H1 (cell line): Measurements from ENCODE around the gene NCAM1. TPM values are rescaled to one million over a fixed set of nuclear protein-coding genes. Genes with fewer than 3 reads are reported as not detected.

Experiments used
- CTCF ChIA-PET: fragments of 300-600 bp; sonication (Branson Sonifier 250); formaldehyde crosslinking; loops from one replicate; lab custom pipeline; 2021; ENCODE audit not compliant: partially characterized antibody; lab: Charles Lee
- POLR2A ChIA-PET: fragments of 300-600 bp; sonication (Branson Sonifier 250); formaldehyde crosslinking; loops from one replicate; lab custom pipeline; 2021; ENCODE audit warnings: inconsistent platforms; ENCODE audit not compliant: partially characterized antibody; lab: Charles Lee
- DNase-seq, 2 experiments: peaks; one replicate each; pipeline versions ENCODE4 v3.0.0 to v3.0.0-alpha.2; 2010 to 2022; ENCODE audit warnings: low spot score in 2 of 2, low read depth in 1 of 2, mixed read lengths in 1 of 2
- FAIRE-seq: peaks from 2 replicates; lab custom pipeline; 2011; peaks lifted over from hg19 to GRCh38; lab: Jason Lieb, UNC
- H2AFZ ChIP-seq: 2 replicates; pipeline ENCODE4 v1.8.1; 2012; ENCODE audit warnings: low read length, inconsistent platforms
- H2AK5ac ChIP-seq: 2 replicates; pipeline ENCODE4 v1.6.1; 2013; ENCODE audit warnings: low read depth, low read length
- H2BK120ac ChIP-seq: replicated peaks from 2 replicates; pipeline ENCODE3; 2013; ENCODE audit warnings: low read depth, low read length, inconsistent platforms
- H2BK12ac ChIP-seq: 2 replicates; pipeline ENCODE4 v1.6.1; 2013; ENCODE audit warnings: low read depth, low read length
- H2BK15ac ChIP-seq: 2 replicates; pipeline ENCODE4 v1.6.1; 2013; ENCODE audit warnings: low read length
- H2BK20ac ChIP-seq: 2 replicates; pipeline ENCODE4 v1.6.1; 2013; ENCODE audit warnings: low read length
- H2BK5ac ChIP-seq: 2 replicates; pipeline ENCODE4 v1.6.1; 2013; ENCODE audit warnings: low read depth, low read length
- H3K14ac ChIP-seq: 2 replicates; pipeline ENCODE4 v1.6.1; 2013; ENCODE audit warnings: inconsistent platforms; ENCODE audit not compliant: insufficient read length
- H3K18ac ChIP-seq: 2 replicates; pipeline ENCODE4 v1.6.1; 2013; ENCODE audit warnings: low read length; ENCODE audit errors: extremely low read depth
- H3K23ac ChIP-seq: 2 replicates; pipeline ENCODE4 v1.6.1; 2013; ENCODE audit warnings: inconsistent platforms; ENCODE audit not compliant: insufficient read length
- H3K23me2 ChIP-seq: 2 replicates; pipeline ENCODE4 v1.6.1; 2013; ENCODE audit warnings: low read depth, low read length
- H3K27ac ChIP-seq: 2 replicates; pipeline ENCODE4 v1.6.1; 2011; ENCODE audit warnings: low read depth, low read length, inconsistent platforms
- H3K27me3 ChIP-seq, 4 experiments: replicated peaks in 1 of 4; 1 replicate in 1 of 4; 2 replicates in 3 of 4; pipeline versions ENCODE4 v1.6.1 to v1.8.1; 2011 to 2013; ENCODE audit warnings: low read length in 3 of 4, mild to moderate bottlenecking in 3 of 4, inconsistent platforms in 2 of 4, mixed read lengths in 2 of 4, moderate library complexity in 1 of 4; ENCODE audit not compliant: control insufficient read depth in 3 of 4, insufficient read depth in 3 of 4; ENCODE audit errors: extremely low read depth in 1 of 4
- H3K36me3 ChIP-seq, 4 experiments: 2 replicates each; pipeline versions ENCODE4 v1.6.1 to v1.8.1; 2011 to 2013; ENCODE audit warnings: mild to moderate bottlenecking in 4 of 4, low read length in 3 of 4, moderate library complexity in 2 of 4, control low read depth in 1 of 4, inconsistent platforms in 1 of 4; ENCODE audit not compliant: insufficient read depth in 4 of 4, control insufficient read depth in 2 of 4
- H3K4ac ChIP-seq: replicated peaks from 2 replicates; pipeline ENCODE3; 2013; ENCODE audit warnings: low read length, low read depth, mixed read lengths, inconsistent platforms; ENCODE audit not compliant: insufficient read length
- H3K4me1 ChIP-seq, 4 experiments: replicated peaks in 1 of 4; 1 replicate in 1 of 4; 2 replicates in 3 of 4; pipeline versions ENCODE4 v1.6.1 to v1.8.1; 2011 to 2013; ENCODE audit warnings: low read length in 3 of 4, inconsistent platforms in 2 of 4, mixed read lengths in 1 of 4; ENCODE audit not compliant: insufficient read depth in 4 of 4, control insufficient read depth in 3 of 4
- H3K4me2 ChIP-seq, 2 experiments: 2 replicates each; pipeline versions ENCODE4 v1.6.1 to v1.8.1; 2011 to 2013; ENCODE audit warnings: low read depth in 2 of 2, low read length in 2 of 2, control low read depth in 1 of 2, inconsistent platforms in 1 of 2, mild to moderate bottlenecking in 1 of 2; ENCODE audit not compliant: insufficient read depth in 1 of 2
- H3K4me3 ChIP-seq, 4 experiments: fragments of 200-600, 300-600 bp in 1 of 4; sonication (generic), shearing (Covaris generic), sonication (Bioruptor Twin) in 1 of 4; 2 replicates each; pipeline versions ENCODE4 v1.5.1 to v1.8.1; 2011 to 2016; ENCODE audit warnings: low read length in 4 of 4, low read depth in 3 of 4, control low read depth in 2 of 4, inconsistent platforms in 2 of 4, mild to moderate bottlenecking in 2 of 4, mixed read lengths in 1 of 4, moderate library complexity in 1 of 4; ENCODE audit not compliant: insufficient read depth in 2 of 4; ENCODE audit errors: extremely low read depth in 1 of 4
- H3K56ac ChIP-seq: replicated peaks from 2 replicates; pipeline ENCODE3; 2013; ENCODE audit warnings: low read depth, mild to moderate bottlenecking, mixed read lengths, low read length, inconsistent platforms; ENCODE audit not compliant: insufficient read length
- H3K79me1 ChIP-seq: 2 replicates; pipeline ENCODE4 v1.6.1; 2013; ENCODE audit warnings: low read depth, low read length, control low read depth
- H3K79me2 ChIP-seq, 2 experiments: 2 replicates each; pipeline versions ENCODE4 v1.6.1 to v1.8.1; 2012 to 2013; ENCODE audit warnings: low read length in 2 of 2, mild to moderate bottlenecking in 2 of 2, inconsistent platforms in 1 of 2; ENCODE audit not compliant: insufficient read depth in 2 of 2, control insufficient read depth in 1 of 2
- H3K9ac ChIP-seq, 4 experiments: replicated peaks in 1 of 4; 1 replicate in 1 of 4; 2 replicates in 3 of 4; pipeline versions ENCODE4 v1.6.1 to v1.8.1; 2011 to 2013; ENCODE audit warnings: low read depth in 3 of 4, low read length in 3 of 4, control low read depth in 2 of 4, mild to moderate bottlenecking in 2 of 4, moderate library complexity in 2 of 4, inconsistent platforms in 1 of 4; ENCODE audit errors: extremely low read depth in 1 of 4
- H3K9me3 ChIP-seq, 2 experiments: 2 replicates each; pipeline versions ENCODE4 v1.6.1 to v1.8.1; 2012 to 2013; ENCODE audit warnings: mild to moderate bottlenecking in 2 of 2, moderate library complexity in 2 of 2, control low read depth in 1 of 2, inconsistent platforms in 1 of 2, low read depth in 1 of 2, low read length in 1 of 2, mixed read lengths in 1 of 2; ENCODE audit not compliant: insufficient read depth in 2 of 2
- H4K20me1 ChIP-seq, 2 experiments: replicated peaks in 1 of 2; 2 replicates each; pipeline versions ENCODE3 to v1.8.1; 2011 to 2013; ENCODE audit warnings: inconsistent platforms in 2 of 2, low read length in 2 of 2, mild to moderate bottlenecking in 1 of 2; ENCODE audit not compliant: insufficient read depth in 2 of 2, control insufficient read depth in 1 of 2
- H4K5ac ChIP-seq: 2 replicates; pipeline ENCODE4 v1.6.1; 2013; ENCODE audit warnings: low read length, low read depth, mixed read lengths, inconsistent platforms; ENCODE audit not compliant: insufficient read length
- H4K8ac ChIP-seq: 2 replicates; pipeline ENCODE4 v1.8.0; 2013; ENCODE audit warnings: mild to moderate bottlenecking, moderate library complexity, low read length, inconsistent platforms; ENCODE audit not compliant: insufficient read depth; ENCODE audit errors: extremely low read depth
- H4K91ac ChIP-seq: replicated peaks from 2 replicates; pipeline ENCODE3; 2013; ENCODE audit warnings: low read length, mixed read lengths, inconsistent platforms; ENCODE audit not compliant: insufficient read length
- BRCA1 ChIP-seq: IDR thresholded peaks from 2 replicates; pipeline ENCODE4 v1.6.1; 2012; ENCODE audit warnings: low read depth, low read length, improper control_type of control experiment
- CREB1 ChIP-seq: IDR thresholded peaks from 2 replicates; pipeline ENCODE4 v1.6.1; 2012; ENCODE audit warnings: inconsistent platforms
- CTBP2 ChIP-seq: IDR thresholded peaks from 2 replicates; pipeline ENCODE4 v1.7.0; 2011; ENCODE audit warnings: borderline replicate concordance, mild to moderate bottlenecking, moderate library complexity, mixed read lengths, low read length; ENCODE audit not compliant: insufficient read depth, insufficient read length
- EP300 ChIP-seq, 2 experiments: IDR thresholded peaks; 1 replicate in 1 of 2; 2 replicates in 1 of 2; pipeline ENCODE4 v1.6.1; 2011 to 2012; ENCODE audit warnings: low read depth in 2 of 2, low read length in 2 of 2, mild to moderate bottlenecking in 2 of 2, borderline replicate concordance in 1 of 2, inconsistent platforms in 1 of 2, moderate library complexity in 1 of 2
- MAX ChIP-seq: IDR thresholded peaks from 2 replicates; pipeline ENCODE4 v1.6.1; 2012; ENCODE audit warnings: inconsistent platforms
- NANOG ChIP-seq: IDR thresholded peaks from 2 replicates; pipeline ENCODE4 v1.6.1; 2011; ENCODE audit warnings: low read length, low read depth, mild to moderate bottlenecking, inconsistent platforms; ENCODE audit not compliant: insufficient read depth, poor library complexity, severe bottlenecking
- RBBP5 ChIP-seq: IDR thresholded peaks from 2 replicates; pipeline ENCODE4 v1.7.1; 2012; ENCODE audit warnings: low read depth, mild to moderate bottlenecking, inconsistent platforms, low read length, moderate library complexity, borderline replicate concordance
- RXRA ChIP-seq: IDR thresholded peaks from 2 replicates; pipeline ENCODE4 v1.6.1; 2011; ENCODE audit warnings: low read depth, mild to moderate bottlenecking, low read length, moderate library complexity; ENCODE audit not compliant: insufficient read depth
- TAF7 ChIP-seq: optimal IDR thresholded peaks from 2 replicates; pipeline ENCODE3; 2011; ENCODE audit warnings: low read depth, mild to moderate bottlenecking, inconsistent platforms, low read length, moderate library complexity, borderline replicate concordance
- WGBS, 2 experiments: shearing (Covaris generic) in 1 of 2; methylation state at CpG; one replicate each; pipeline versions ENCODE4 v1.1.6 to v1.1.7; 2013 to 2015; ENCODE audit warnings: low lambda C conversion rate in 2 of 2, mixed read lengths in 2 of 2, inconsistent platforms in 1 of 2, low coverage in 1 of 2, missing lambda C conversion rate in 1 of 2; ENCODE audit not compliant: insufficient replicate concordance in 2 of 2, insufficient coverage in 1 of 2, insufficient read length in 1 of 2; ENCODE audit errors: extremely low coverage in 1 of 2, missing lambda C conversion rate in 1 of 2; 5-methylcytosine and 5-hydroxymethylcytosine counted together
- polyA plus RNA-seq, 7 experiments: library from polyadenylated mRNA; depleted of rRNA in 3 of 7; stranded (reverse) in 5 of 7; unstranded in 2 of 7; fragments of >200 nt in 5 of 7; fragments of 200-250 nt in 2 of 7; gene quantifications; 1 replicate in 5 of 7; 2 replicates in 1 of 7; 4 replicates in 1 of 7; pipeline versions ENCODE4 v1.2.1 to v1.2.3, GENCODE V29; 2011 to 2013; ENCODE audit warnings: missing spikeins in 2 of 7, mixed read lengths in 2 of 7
- total RNA-seq: library from RNA; stranded (reverse); fragmentation: NEBNext Ultra II Directional; extraction: Animal tissue kit (Norgen Biotek cat#: 25700); gene quantifications from 2 replicates; pipeline ENCODE4 v1.2.1, GENCODE V29; 2021
- TF ChIP-seq, protein P1 (sequence below): IDR thresholded peaks from 2 replicates; pipeline ENCODE4 v1.6.1; 2011; ENCODE audit warnings: low read length, improper control_type of control experiment

Gene NCAM1
- total and polyA plus RNA-seq, 2 of the 8 experiments (the other 6 are each of a cell fraction or from before 2014, with no cell fraction given) = 3.1 to 4.3 TPM

- no peak for TF ChIP-seq TAF7
- TF ChIP-seq BRCA1 = no peak
- no peak for TF ChIP-seq CREB1
- no peak for TF ChIP-seq EP300 (IDR thresholded peaks at IDR 0.05; ENCODE audit: borderline replicate concordance in 1 of 2, low read depth in 2 of 2, low read length in 2 of 2)
- no peak for TF ChIP-seq NANOG
- TF ChIP-seq, protein P1, sequence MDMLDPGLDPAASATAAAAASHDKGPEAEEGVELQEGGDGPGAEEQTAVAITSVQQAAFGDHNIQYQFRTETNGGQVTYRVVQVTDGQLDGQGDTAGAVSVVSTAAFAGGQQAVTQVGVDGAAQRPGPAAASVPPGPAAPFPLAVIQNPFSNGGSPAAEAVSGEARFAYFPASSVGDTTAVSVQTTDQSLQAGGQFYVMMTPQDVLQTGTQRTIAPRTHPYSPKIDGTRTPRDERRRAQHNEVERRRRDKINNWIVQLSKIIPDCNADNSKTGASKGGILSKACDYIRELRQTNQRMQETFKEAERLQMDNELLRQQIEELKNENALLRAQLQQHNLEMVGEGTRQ = no peak
- TF ChIP-seq RXRA = no peak
- TF ChIP-seq MAX = no peak
- TF ChIP-seq RBBP5 = no peak
- TF ChIP-seq CTBP2 = no peak
- H4K8ac ChIP-seq = no peak overlapping the region
- no peak overlapping the region for H3K4me3 ChIP-seq
- H3K18ac ChIP-seq = no peak overlapping the region
- H2BK20ac ChIP-seq = no peak overlapping the region
- POLR2A ChIA-PET = no interaction called here
- H3K4me1 ChIP-seq = peaks cover 0 to 2% (median under 1%) of the 10 kb centered on the region in 4 experiments; a peak in 1 of 7 replicates
- H2BK15ac ChIP-seq = no peak overlapping the region
- no peak overlapping the region for H2BK5ac ChIP-seq
- no peak overlapping the region for H3K9ac ChIP-seq
- no peak overlapping the region for H4K5ac ChIP-seq
- CTCF ChIA-PET = interaction anchor here (0.7 kb wide), 1 partner anchor 140 kb away, joined by 3 read pairs; no protein-coding TSS in a partner anchor
- H3K23me2 ChIP-seq = no peaks in the 10 kb centered on the region
- H2AK5ac ChIP-seq = no peak overlapping the region
- no peak overlapping the region for H2BK120ac ChIP-seq
- no peak overlapping the region for H3K4me2 ChIP-seq
- H2AFZ ChIP-seq = no peak overlapping the region
- DNase-seq (no peak), FAIRE-seq (no peak)
- WGBS, 2 experiments = 88% methylated on average over 4 of the region's 4 CpGs; no CpG with 5 or more reads in 1 of the 2 experiments
- no peaks in the 10 kb centered on the region for H3K79me1 ChIP-seq
- H3K79me2 ChIP-seq = no peaks in the 10 kb centered on the region
- no peak overlapping the region for H3K23ac ChIP-seq
- no peak overlapping the region for H3K27ac ChIP-seq
- H3K27me3 ChIP-seq = no peaks in the 10 kb centered on the region
- no peak overlapping the region for H4K91ac ChIP-seq
- no peaks in the 10 kb centered on the region for H3K9me3 ChIP-seq
- H3K14ac ChIP-seq = no peak overlapping the region
- no peaks in the 10 kb centered on the region for H3K36me3 ChIP-seq
- no peak overlapping the region for H3K56ac ChIP-seq
- H3K4ac ChIP-seq = no peak overlapping the region
- no peak overlapping the region for H2BK12ac ChIP-seq
- H4K20me1 ChIP-seq = no peaks in the 10 kb centered on the region
These were observed 177.5 kb downstream of the NCAM1 start for GRCh38 chr11:113138731-113139130.
